Activated CD4-positive, alpha-beta memory T cell treated with anti-CD3 and anti-CD28 coated beads, Interleukin-2, amount 10 ng/mL, durations not matched to agents 7 days and 5 days (primary cell): ENCODE results near the gene SLC26A8. TPM values are rescaled to one million over a fixed set of nuclear protein-coding genes. Genes with fewer than 3 reads are reported as not detected.
"Not testable (repeated sequence)": the region's sequence is repeated elsewhere in the genome, so short reads cannot be mapped to it uniquely, and the experiment has no call there.

Experiments used
- CTCF ChIA-PET: fragments of 350-600 bp; sonication (Branson Sonifier 250); formaldehyde crosslinking; loops from one replicate; lab custom pipeline; 2021; ENCODE audit warnings: antibody characterized with exemption, inconsistent platforms; lab: Charles Lee
- POLR2A ChIA-PET: fragments of 350-600 bp; sonication (Branson Sonifier 250); formaldehyde crosslinking; loops from one replicate; lab custom pipeline; 2021; ENCODE audit warnings: antibody characterized with exemption; lab: Charles Lee
- DNase-seq: peaks from one replicate; pipeline ENCODE4 v3.0.0-alpha.2; 2020
- H3K27ac Mint-ChIP-seq: one replicate; pipeline ENCODE4 v1.8.0; 2021; ENCODE audit warnings: mild to moderate bottlenecking, mixed read lengths
- H3K27me3 Mint-ChIP-seq: one replicate; pipeline ENCODE4 v1.8.0; 2021; ENCODE audit warnings: mixed read lengths
- H3K36me3 Mint-ChIP-seq: one replicate; pipeline ENCODE4 v1.8.0; 2021; ENCODE audit warnings: low read depth, mixed read lengths
- H3K4me1 Mint-ChIP-seq: one replicate; pipeline ENCODE4 v1.8.0; 2021; ENCODE audit warnings: mixed read lengths
- H3K4me3 Mint-ChIP-seq: one replicate; pipeline ENCODE4 v1.8.0; 2021; ENCODE audit warnings: mild to moderate bottlenecking, mixed read lengths
- H3K9me3 Mint-ChIP-seq: one replicate; pipeline ENCODE4 v1.8.0; 2021; ENCODE audit warnings: mixed read lengths
- total RNA-seq, 2 experiments: library from RNA; stranded (reverse); gene quantifications; one replicate each; pipeline ENCODE4 v1.2.3, GENCODE V29; 2021

The SLC26A8 gene
- total RNA-seq, 2 experiments from 2014 or later = not detected

DNA sequence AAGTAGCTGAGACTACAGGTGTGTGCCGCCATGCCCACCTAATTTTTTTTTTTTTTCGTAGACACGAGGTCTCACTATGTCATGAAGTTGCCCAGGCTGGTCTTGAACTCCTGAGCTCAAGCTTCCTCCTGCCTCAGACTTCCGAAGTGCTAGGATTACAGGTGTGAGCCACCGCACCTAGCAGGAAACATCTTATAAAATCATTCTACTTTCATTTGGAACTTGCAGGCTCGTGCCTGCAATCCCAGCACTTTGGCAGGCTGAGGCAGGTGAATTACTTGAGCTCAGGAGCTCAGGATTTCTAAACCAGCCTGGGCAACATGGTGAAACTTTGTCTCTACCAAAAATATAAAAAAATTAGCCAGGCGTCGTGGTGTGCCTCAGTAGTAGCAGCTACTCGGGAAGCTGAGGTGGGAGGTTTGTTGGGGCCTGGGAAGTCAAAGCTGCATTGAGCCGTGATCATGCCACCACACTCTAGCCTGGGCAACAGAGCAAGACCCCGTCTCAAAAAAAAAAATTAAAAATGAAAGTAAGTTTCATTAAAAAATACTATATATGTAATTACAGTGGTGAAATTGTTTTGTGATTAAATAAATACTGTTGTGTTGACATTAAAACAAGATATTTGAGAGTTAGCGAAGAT, 18.3 kb upstream of the SLC26A8 start:
- no peak for DNase-seq
- H3K4me3 Mint-ChIP-seq = no peak overlapping the region
- ChIA-PET POLR2A (no interaction called here), CTCF (interaction anchor here (1.1 kb wide), 1 partner anchor 15 kb away, joined by 3 read pairs; the partner anchor contains the start of gene MAPK14)
- H3K9me3 Mint-ChIP-seq = peaks cover 5% of the 10 kb centered on the region
- no peak overlapping the region for H3K27ac Mint-ChIP-seq
- H3K4me1 Mint-ChIP-seq = peaks cover 41% of the 10 kb centered on the region
- no peaks in the 10 kb centered on the region for H3K27me3 Mint-ChIP-seq
- peaks cover 31% of the 10 kb centered on the region for H3K36me3 Mint-ChIP-seq

GRCh38 chr6:36040958-36041357, 16.5 kb upstream of the SLC26A8 start:
- peaks cover 31% of the 10 kb centered on the region for H3K36me3 Mint-ChIP-seq
- peaks cover 44% of the 10 kb centered on the region for H3K4me1 Mint-ChIP-seq
- no peak overlapping the region for H3K27ac Mint-ChIP-seq
- no peak overlapping the region for H3K4me3 Mint-ChIP-seq
- no peaks in the 10 kb centered on the region for H3K9me3 Mint-ChIP-seq
- no peak for DNase-seq
- no peaks in the 10 kb centered on the region for H3K27me3 Mint-ChIP-seq
- ChIA-PET POLR2A (interaction anchor here (0.7 kb wide), 1 partner anchor 12 kb away, joined by 3 read pairs; no protein-coding TSS in a partner anchor), CTCF (no interaction called here)

- Mint-ChIP-seq H3K4me3 (no peak overlapping the region), H3K36me3 (peaks cover 35% of the 10 kb centered on the region), H3K27ac (no peak overlapping the region), H3K9me3 (no peaks in the 10 kb centered on the region), H3K27me3 (no peaks in the 10 kb centered on the region), H3K4me1 (peaks cover 52% of the 10 kb centered on the region)
- ChIA-PET POLR2A (interaction anchor here (1.0 to 2.3 kb wide), 3 partner anchors 11 to 56 kb away, joined by 3 to 23 read pairs (median 6); partner anchors contain the start of gene MAPK14), CTCF (interaction anchor here (2.5 kb wide), 1 partner anchor 10 kb away, joined by 12 read pairs; the partner anchor contains the start of gene MAPK14)
- no peak for DNase-seq
Observed at GRCh38 chr6:36039112-36039511, 14.7 kb upstream of the SLC26A8 start.

DNA sequence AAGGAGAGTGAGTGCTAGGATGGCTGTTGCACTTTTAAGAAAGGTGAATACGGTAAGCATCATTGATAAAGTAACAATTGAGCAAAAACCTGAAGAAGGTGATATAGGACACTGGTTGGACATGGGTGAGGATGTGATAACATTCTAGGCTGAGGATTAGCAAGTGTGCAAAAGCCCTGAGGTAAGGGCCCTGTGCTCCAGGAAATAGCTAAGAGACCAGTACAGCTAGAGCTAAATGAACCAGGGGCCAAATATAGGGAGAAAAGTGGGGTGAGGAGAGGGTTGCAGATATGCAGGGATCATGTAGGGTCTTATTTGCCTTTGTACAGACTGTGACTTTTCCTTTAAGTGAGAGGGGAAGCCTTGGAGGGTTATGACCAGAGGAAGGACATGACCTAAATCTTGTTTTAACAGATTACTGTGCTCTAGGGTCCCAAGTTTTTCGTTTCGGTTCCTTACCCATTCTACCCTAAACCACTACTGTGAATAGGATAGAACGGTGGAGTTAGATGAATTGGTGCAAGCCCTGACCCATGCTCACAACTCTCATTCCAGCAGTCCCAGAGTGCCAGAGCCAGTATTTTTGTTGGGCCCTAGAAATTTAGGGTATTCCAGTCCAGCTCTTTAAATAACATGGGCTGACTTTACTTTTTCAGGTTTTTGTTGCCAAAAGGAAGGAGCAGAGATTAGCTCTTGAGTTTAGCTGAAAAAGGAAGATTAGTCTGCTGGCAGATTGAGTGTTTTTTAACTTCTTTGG, 13.9 kb upstream of the SLC26A8 start:
- CTCF ChIA-PET = interaction anchor here (1.8 to 2.5 kb wide), 2 partner anchors 9 to 57 kb away, joined by 7 to 12 read pairs; partner anchors contain the start of gene MAPK14
- no peak overlapping the region for H3K27ac Mint-ChIP-seq
- DNase-seq = no peak
- no peaks in the 10 kb centered on the region for H3K27me3 Mint-ChIP-seq
- H3K36me3 Mint-ChIP-seq = peaks cover 32% of the 10 kb centered on the region
- POLR2A ChIA-PET = interaction anchor here (1.0 to 2.3 kb wide), 3 partner anchors 10 to 56 kb away, joined by 3 to 23 read pairs (median 6); partner anchors contain the start of gene MAPK14
- H3K9me3 Mint-ChIP-seq = no peaks in the 10 kb centered on the region
- H3K4me1 Mint-ChIP-seq = peaks cover 59% of the 10 kb centered on the region
- H3K4me3 Mint-ChIP-seq = no peak overlapping the region

DNA sequence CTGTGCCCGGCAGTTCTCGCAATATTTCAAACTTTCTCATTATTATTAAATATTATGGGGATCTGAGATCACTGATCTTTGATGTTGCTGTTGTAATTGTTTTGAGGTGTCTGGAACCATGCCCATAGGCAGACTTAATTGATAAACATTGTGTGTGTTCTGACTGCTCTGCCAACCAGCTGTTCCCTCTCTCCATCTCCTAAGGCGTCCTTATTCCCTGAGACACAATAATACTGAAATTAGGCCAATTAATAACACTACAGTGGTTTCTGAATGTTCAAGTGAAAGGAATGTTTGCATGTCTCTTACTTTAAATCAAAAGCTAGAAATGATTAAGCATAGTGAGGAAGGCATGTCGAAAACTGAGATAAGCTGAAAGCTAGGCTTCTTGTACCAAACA, 10.8 kb upstream of the SLC26A8 start:
- peaks cover 63% of the 10 kb centered on the region for H3K4me1 Mint-ChIP-seq
- POLR2A ChIA-PET = no interaction called here
- H3K4me3 Mint-ChIP-seq = no peak overlapping the region
- no peaks in the 10 kb centered on the region for H3K27me3 Mint-ChIP-seq
- peaks cover 35% of the 10 kb centered on the region for H3K36me3 Mint-ChIP-seq
- H3K9me3 Mint-ChIP-seq = no peaks in the 10 kb centered on the region
- DNase-seq = no peak
- H3K27ac Mint-ChIP-seq = no peak overlapping the region
- CTCF ChIA-PET = no interaction called here

- Mint-ChIP-seq H3K4me3 (no peak overlapping the region), H3K27ac (no peak overlapping the region), H3K36me3 (peaks cover 40% of the 10 kb centered on the region), H3K9me3 (no peaks in the 10 kb centered on the region), H3K4me1 (peaks cover 67% of the 10 kb centered on the region), H3K27me3 (no peaks in the 10 kb centered on the region)
- POLR2A ChIA-PET = no interaction called here
- no peak for DNase-seq
- CTCF ChIA-PET = interaction anchor here (2.6 kb wide), 1 partner anchor 61 kb away, joined by 11 read pairs; no protein-coding TSS in a partner anchor
Observed at GRCh38 chr6:36034441-36034840, 10.0 kb upstream of the SLC26A8 start.

DNA sequence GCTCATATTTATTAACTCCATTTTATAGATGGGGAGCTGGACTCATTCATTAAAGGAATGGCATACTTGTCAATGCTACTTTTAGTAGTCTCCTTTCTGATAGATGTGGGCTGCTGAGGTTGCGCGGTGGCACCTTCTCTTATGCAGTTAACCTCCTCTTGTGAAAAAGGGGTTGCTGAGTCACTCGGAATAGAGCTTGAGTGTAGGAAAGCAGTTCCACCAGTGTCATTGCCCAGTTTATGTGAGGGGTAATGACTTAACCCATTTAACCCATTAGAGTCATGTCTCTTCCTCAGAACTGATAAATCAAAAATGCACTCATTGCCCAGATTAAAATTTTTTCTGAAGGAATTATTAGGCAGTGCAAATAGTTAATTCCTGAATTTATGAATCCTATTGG, 9.5 kb upstream of the SLC26A8 start:
- ChIA-PET POLR2A (no interaction called here), CTCF (interaction anchor here (0.7 to 2.6 kb wide), 2 partner anchors 39 to 61 kb away, joined by 3 to 11 read pairs; no protein-coding TSS in a partner anchor)
- no peaks in the 10 kb centered on the region for H3K9me3 Mint-ChIP-seq
- no peaks in the 10 kb centered on the region for H3K27me3 Mint-ChIP-seq
- H3K36me3 Mint-ChIP-seq = peaks cover 43% of the 10 kb centered on the region
- no peak overlapping the region for H3K27ac Mint-ChIP-seq
- no peak for DNase-seq
- peaks cover 67% of the 10 kb centered on the region for H3K4me1 Mint-ChIP-seq
- H3K4me3 Mint-ChIP-seq = no peak overlapping the region

DNA sequence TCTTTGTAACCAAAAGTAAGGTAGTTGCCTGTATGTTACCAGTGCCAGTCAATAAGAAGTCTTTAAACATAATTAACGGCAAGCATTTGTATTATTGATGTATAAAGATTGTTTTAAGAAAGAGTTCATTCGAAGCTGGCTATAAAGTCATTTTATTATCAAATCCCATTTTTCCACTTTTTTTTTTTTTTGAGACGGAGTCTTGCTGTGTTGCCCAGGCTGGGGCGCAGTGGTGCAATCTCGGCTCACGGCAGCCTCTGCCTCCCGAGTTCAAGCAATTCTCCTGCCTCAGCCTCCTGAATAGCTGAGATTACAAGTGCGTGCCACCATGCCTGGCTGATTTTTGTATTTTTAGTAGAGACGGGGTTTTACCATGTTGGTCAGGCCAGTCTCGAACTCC, 8.7 kb upstream of the SLC26A8 start:
- POLR2A ChIA-PET = interaction anchor here (1.2 kb wide), 1 partner anchor 98 kb away, joined by 3 read pairs; no protein-coding TSS in a partner anchor
- H3K4me1 Mint-ChIP-seq = peaks cover 62% of the 10 kb centered on the region

GRCh38 chr6:36032261-36032660, 7.8 kb upstream of the SLC26A8 start:
- ChIA-PET CTCF (interaction anchor here (2.6 kb wide), 1 partner anchor 63 kb away, joined by 11 read pairs; no protein-coding TSS in a partner anchor), POLR2A (interaction anchor here (0.6 to 1.2 kb wide), 2 partner anchors 99 to 356 kb away, joined by 3 read pairs; no protein-coding TSS in a partner anchor)
- peaks cover 39% of the 10 kb centered on the region for H3K36me3 Mint-ChIP-seq
- DNase-seq = no peak
- H3K27me3 Mint-ChIP-seq = no peaks in the 10 kb centered on the region
- no peaks in the 10 kb centered on the region for H3K9me3 Mint-ChIP-seq
- no peak overlapping the region for H3K27ac Mint-ChIP-seq
- H3K4me1 Mint-ChIP-seq = peaks cover 59% of the 10 kb centered on the region
- no peak overlapping the region for H3K4me3 Mint-ChIP-seq

More for the DNA sequence above, 8.7 kb upstream of the SLC26A8 start:
- CTCF ChIA-PET = interaction anchor here (0.7 to 2.6 kb wide), 3 partner anchors 38 to 62 kb away, joined by 3 to 11 read pairs (median 3); no protein-coding TSS in a partner anchor
- not testable (repeated sequence) for H3K27me3 Mint-ChIP-seq, DNase-seq, H3K9me3 Mint-ChIP-seq, H3K4me3 Mint-ChIP-seq, H3K27ac Mint-ChIP-seq
- H3K36me3 Mint-ChIP-seq = peaks cover 40% of the 10 kb centered on the region

DNA sequence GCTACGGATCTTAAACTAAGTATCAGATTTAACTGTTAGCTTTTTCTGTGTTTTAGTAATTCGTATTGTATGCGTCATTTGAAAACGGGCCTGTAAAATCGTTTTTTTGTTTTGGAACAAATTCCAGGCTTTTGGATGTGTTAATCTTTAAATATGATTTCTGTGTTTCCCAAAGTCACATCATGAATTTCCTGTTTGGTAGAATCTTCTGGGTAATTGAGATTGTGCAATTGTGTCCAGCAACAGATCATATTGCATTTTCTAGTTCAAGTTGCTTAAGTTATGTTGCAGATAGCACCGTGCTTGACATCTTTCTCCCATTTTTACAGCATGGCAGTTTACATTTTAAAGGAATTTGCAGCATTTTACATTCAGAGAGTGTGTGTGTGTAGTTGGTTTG, 5.0 kb upstream of the SLC26A8 start:
- H3K9me3 Mint-ChIP-seq = no peaks in the 10 kb centered on the region
- peak overlapping the region; percentile 83 for H3K4me3 Mint-ChIP-seq
- CTCF ChIA-PET = interaction anchor here (1.0 to 7.0 kb wide), 17 partner anchors 9 to 586 kb away, joined by 3 to 142 read pairs (median 5); no protein-coding TSS in a partner anchor
- DNase-seq = no peak
- peak overlapping the region; percentile 84 for H3K27ac Mint-ChIP-seq
- H3K36me3 Mint-ChIP-seq = peaks cover 26% of the 10 kb centered on the region
- H3K27me3 Mint-ChIP-seq = peaks cover 17% of the 10 kb centered on the region
- POLR2A ChIA-PET = interaction anchor here (0.8 to 4.8 kb wide), 25 partner anchors 9 to 569 kb away, joined by 3 to 95 read pairs (median 11); partner anchors contain the start of genes BRPF3, MAPK13 and SRPK1
- H3K4me1 Mint-ChIP-seq = peaks cover 49% of the 10 kb centered on the region

DNA sequence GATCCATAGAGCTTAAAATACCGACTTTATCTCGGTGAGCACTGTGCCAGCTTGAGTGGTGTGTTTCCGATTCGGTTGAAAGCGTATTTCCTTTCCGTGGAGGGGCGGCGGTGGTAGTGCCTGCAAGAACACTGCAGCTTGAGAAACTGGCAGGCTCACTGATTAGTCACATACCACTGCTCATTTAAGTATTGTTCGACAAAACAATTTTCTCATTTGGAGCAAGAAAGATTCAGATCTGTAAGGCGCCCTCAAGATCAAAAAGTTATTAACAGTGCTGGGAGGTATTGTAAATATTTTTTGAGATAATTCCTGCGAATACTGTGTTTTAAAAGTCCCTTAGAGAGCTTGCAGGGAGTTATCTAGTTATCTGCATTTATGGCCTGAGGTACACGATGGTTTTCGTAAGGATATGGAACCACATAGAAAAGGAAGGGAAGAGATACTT, 4.5 kb upstream of the SLC26A8 start:
- H3K4me1 Mint-ChIP-seq = peaks cover 45% of the 10 kb centered on the region
- peak; percentile 80 for DNase-seq
- peaks cover 20% of the 10 kb centered on the region for H3K27me3 Mint-ChIP-seq
- peak overlapping the region; percentile 84 for H3K27ac Mint-ChIP-seq
- POLR2A ChIA-PET = interaction anchor here (0.6 to 4.8 kb wide), 43 partner anchors 9 to 1139 kb away, joined by 3 to 95 read pairs (median 6); partner anchors contain the start of genes ANKS1A, BRPF3, MAPK13 and SRPK1
- peaks cover 26% of the 10 kb centered on the region for H3K36me3 Mint-ChIP-seq
- CTCF ChIA-PET = interaction anchor here (0.7 to 7.0 kb wide), 23 partner anchors 9 to 587 kb away, joined by 3 to 142 read pairs (median 4); no protein-coding TSS in a partner anchor
- no peaks in the 10 kb centered on the region for H3K9me3 Mint-ChIP-seq
- peak overlapping the region; percentile 83 for H3K4me3 Mint-ChIP-seq
